Mesothelial cell of epicardium (in vitro differentiated cells): ENCODE data around the gene DGKB. TPM values are rescaled to one million over a fixed set of nuclear protein-coding genes. Genes with fewer than 3 reads are reported as not detected.

ENCODE experiments used
- DNase-seq, 2 experiments: peaks; one replicate each; pipeline ENCODE4 v3.0.0; 2021; ENCODE audit warnings: low spot score in 2 of 2; ENCODE audit not compliant: unreplicated experiment in 2 of 2
- H3K27ac Mint-ChIP-seq: 2 replicates; pipeline ENCODE4 v1.8.0; 2021; ENCODE audit warnings: mixed read lengths
- H3K27me3 Mint-ChIP-seq: 2 replicates; pipeline ENCODE4 v1.8.0; 2021; ENCODE audit warnings: low read depth, mixed read lengths
- H3K36me3 Mint-ChIP-seq: 2 replicates; pipeline ENCODE4 v1.8.0; 2021; ENCODE audit warnings: mixed read lengths
- H3K4me1 Mint-ChIP-seq: 2 replicates; pipeline ENCODE4 v1.8.0; 2021; ENCODE audit warnings: mixed read lengths
- H3K4me3 Mint-ChIP-seq: 2 replicates; pipeline ENCODE4 v1.8.0; 2021; ENCODE audit warnings: mild to moderate bottlenecking, moderate library complexity, mixed read lengths
- H3K9me3 Mint-ChIP-seq: 2 replicates; pipeline ENCODE4 v1.8.0; 2021; ENCODE audit warnings: mixed read lengths
- total RNA-seq: library from RNA; stranded (reverse); gene quantifications from 3 replicates; pipeline ENCODE4 v1.2.1, GENCODE V29; 2021
- TF ChIP-seq, protein P1 (sequence below): fragments of 200-600 bp; sonication (generic); IDR thresholded peaks from one replicate; pipeline ENCODE4 v1.5.0; 2021; ENCODE audit warnings: antibody characterized with exemption; ENCODE audit not compliant: unreplicated experiment

DGKB gene
- total RNA-seq, 1 donor from 2014 or later, result 3.9 TPM

DNA sequence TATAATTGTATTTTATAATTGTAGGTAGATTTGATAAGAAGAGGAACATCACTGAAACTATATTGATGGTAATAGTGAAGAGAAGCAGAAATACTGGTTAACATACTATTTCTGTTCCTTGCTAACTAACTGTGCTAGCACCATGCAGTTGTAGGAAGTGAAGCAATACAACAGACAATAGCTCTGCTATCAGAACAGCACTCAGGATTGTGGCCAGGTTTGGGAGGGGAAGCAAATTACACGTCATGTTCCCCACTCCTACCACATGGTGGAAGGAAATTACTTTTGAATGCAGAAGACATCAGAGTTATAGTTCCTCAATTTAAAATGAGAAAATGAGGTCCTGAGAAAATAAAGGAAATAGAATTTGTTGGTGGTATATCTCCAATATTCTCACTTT, 151.1 kb downstream of the DGKB start:
- no peak overlapping the region for H3K27ac Mint-ChIP-seq
- TF ChIP-seq, protein P1, sequence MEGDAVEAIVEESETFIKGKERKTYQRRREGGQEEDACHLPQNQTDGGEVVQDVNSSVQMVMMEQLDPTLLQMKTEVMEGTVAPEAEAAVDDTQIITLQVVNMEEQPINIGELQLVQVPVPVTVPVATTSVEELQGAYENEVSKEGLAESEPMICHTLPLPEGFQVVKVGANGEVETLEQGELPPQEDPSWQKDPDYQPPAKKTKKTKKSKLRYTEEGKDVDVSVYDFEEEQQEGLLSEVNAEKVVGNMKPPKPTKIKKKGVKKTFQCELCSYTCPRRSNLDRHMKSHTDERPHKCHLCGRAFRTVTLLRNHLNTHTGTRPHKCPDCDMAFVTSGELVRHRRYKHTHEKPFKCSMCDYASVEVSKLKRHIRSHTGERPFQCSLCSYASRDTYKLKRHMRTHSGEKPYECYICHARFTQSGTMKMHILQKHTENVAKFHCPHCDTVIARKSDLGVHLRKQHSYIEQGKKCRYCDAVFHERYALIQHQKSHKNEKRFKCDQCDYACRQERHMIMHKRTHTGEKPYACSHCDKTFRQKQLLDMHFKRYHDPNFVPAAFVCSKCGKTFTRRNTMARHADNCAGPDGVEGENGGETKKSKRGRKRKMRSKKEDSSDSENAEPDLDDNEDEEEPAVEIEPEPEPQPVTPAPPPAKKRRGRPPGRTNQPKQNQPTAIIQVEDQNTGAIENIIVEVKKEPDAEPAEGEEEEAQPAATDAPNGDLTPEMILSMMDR, result no peak
- peaks cover 25% of the 10 kb centered on the region for H3K4me1 Mint-ChIP-seq
- no peaks in the 10 kb centered on the region for H3K36me3 Mint-ChIP-seq
- no peaks in the 10 kb centered on the region for H3K9me3 Mint-ChIP-seq
- H3K27me3 Mint-ChIP-seq, result peaks cover 3% of the 10 kb centered on the region
- DNase-seq, result no peak
- H3K4me3 Mint-ChIP-seq, result no peak overlapping the region

DNA sequence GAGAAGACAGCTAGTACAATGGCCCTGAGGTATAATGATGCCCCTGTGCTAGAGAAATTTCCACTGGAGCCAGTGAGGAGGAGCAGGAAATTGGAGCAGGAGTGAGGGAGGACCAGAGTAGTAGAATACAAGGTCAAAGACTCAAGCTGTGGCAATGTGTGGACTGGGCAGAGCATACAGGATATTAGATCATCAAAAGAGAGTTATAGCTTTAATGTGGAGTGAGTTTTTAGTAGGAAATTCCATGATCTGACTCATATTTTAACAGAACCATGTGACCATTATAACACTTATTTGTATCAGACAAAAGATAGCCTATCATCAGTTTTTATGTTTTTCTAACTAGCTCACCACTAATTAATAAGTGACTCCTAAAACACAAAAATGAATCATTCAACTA, 154.1 kb downstream of the DGKB start:
- Mint-ChIP-seq H3K4me3 (no peak overlapping the region), H3K9me3 (peaks cover 17% of the 10 kb centered on the region), H3K4me1 (peaks cover 17% of the 10 kb centered on the region), H3K36me3 (peaks cover 3% of the 10 kb centered on the region), H3K27me3 (peaks cover 3% of the 10 kb centered on the region), H3K27ac (peak overlapping the region; percentile 51)
- TF ChIP-seq, protein P1, result no peak
- no peak for DNase-seq

DNA sequence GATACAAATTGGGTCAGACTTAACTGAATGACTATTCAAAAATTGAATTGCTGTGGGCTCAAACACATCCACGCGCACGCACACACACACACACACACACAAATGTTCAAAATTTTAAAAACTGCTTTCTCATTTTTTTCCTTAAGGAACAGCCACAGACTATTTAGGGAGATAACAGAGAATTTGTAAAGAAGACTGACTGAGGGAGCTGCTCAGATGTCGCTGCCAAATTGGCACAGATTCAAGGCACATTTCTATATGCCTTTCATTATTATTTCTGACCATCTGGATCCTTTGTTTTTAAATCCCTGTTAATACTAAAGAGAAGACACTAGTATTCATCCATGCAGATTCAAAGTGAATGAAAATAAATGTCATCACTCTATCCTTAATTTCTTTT, 154.8 kb downstream of the DGKB start:
- H3K9me3 Mint-ChIP-seq, result peaks cover 25% of the 10 kb centered on the region
- H3K27ac Mint-ChIP-seq, result peak overlapping the region; percentile 43
- peaks cover 6% of the 10 kb centered on the region for H3K36me3 Mint-ChIP-seq
- TF ChIP-seq, protein P1, result no peak
- peaks cover 17% of the 10 kb centered on the region for H3K4me1 Mint-ChIP-seq
- peaks cover 3% of the 10 kb centered on the region for H3K27me3 Mint-ChIP-seq
- no peak for DNase-seq
- H3K4me3 Mint-ChIP-seq, result no peak overlapping the region

DNA sequence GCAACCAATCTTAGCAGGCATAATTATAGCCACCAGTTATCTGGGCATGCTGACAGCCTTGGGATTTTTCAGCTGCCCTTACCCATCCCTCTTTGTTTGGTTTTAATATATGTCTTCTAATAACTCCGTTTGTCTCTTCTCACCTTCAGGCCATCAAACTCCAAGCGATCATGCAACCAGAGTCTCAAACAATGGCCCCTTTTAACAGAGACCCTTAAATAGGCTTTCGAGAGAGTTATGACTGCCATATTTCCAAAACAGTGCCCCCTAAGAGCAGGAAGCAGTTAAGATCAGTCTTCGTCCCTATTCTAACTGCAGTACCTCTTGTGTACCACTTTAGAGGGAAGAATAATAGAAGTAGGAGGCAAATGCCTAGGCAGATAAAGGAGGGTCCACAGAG, 157.5 kb downstream of the DGKB start:
- no peak for DNase-seq
- H3K4me3 Mint-ChIP-seq, result no peak overlapping the region
- no peak overlapping the region for H3K27ac Mint-ChIP-seq
- TF ChIP-seq, protein P1, result no peak
- no peaks in the 10 kb centered on the region for H3K27me3 Mint-ChIP-seq
- H3K9me3 Mint-ChIP-seq, result peaks cover 39% of the 10 kb centered on the region
- peaks cover 6% of the 10 kb centered on the region for H3K36me3 Mint-ChIP-seq
- H3K4me1 Mint-ChIP-seq, result peaks cover 17% of the 10 kb centered on the region

DNA sequence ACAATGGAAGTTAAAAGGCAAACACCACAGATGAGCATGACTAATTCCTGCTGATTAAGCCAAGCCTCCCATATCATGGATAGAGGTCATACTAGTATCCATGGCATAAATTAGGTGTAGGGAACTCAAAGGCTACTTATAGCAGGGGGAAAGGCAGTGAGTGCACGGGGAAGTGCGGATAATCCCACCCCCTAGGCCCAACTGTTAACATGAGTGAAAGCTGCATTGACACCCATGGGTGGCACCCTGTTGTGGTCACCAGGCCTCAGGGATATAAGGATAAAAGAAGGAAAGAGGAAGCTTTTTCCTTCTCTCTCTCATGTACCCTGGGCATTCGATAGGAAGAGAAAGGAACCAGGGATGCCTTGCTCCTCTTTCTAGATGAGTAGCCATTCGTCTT, 161.9 kb downstream of the DGKB start:
- TF ChIP-seq, protein P1, result no peak
- peaks cover 46% of the 10 kb centered on the region for H3K9me3 Mint-ChIP-seq

DNA sequence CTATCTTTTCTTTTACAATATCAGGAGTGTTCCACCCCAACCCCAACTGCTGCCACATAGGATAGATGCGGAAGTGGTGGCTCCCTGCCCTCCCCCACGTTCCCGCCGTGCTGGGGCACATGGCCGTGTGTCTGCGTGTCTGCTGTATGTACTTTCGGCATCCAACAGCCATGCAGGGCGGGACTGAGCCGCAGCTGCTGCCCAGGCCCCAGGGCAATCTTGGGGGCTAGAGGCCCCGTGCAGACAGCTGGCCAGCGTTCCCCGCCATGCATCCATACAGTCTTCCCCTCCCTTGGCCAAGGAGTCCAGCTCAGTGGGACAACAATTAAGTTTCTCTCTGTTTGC, 162.7 kb downstream of the DGKB start:
- Mint-ChIP-seq H3K4me3 (no peak overlapping the region), H3K27me3 (no peaks in the 10 kb centered on the region), H3K27ac (no peak overlapping the region), H3K36me3 (peaks cover 6% of the 10 kb centered on the region), H3K4me1 (no peaks in the 10 kb centered on the region), H3K9me3 (peaks cover 41% of the 10 kb centered on the region)
- TF ChIP-seq, protein P1, result no peak
- no peak for DNase-seq

More for the DNA sequence above, 161.9 kb downstream of the DGKB start:
- peaks cover 6% of the 10 kb centered on the region for H3K36me3 Mint-ChIP-seq
- H3K4me3 Mint-ChIP-seq, result no peak overlapping the region
- no peaks in the 10 kb centered on the region for H3K27me3 Mint-ChIP-seq
- no peak overlapping the region for H3K27ac Mint-ChIP-seq
- DNase-seq, result no peak
- no peaks in the 10 kb centered on the region for H3K4me1 Mint-ChIP-seq
